Stimulated activated CD4-positive, alpha-beta T cell treated with anti-CD3 and anti-CD28 coated beads, TNF-alpha, amount 100 ng/mL, for 1 hour (primary cell): ENCODE data around the gene NOXA1.

Experiments
- DNase-seq, 3 donors: peaks; one replicate each; pipeline ENCODE4 v3.0.0-alpha.2; 2020; ENCODE audit warnings: low read depth in 3 of 3, low spot score in 1 of 3

NOXA1 gene

GRCh38 chr9:137423514-137424291 lies 510 bp downstream of the NOXA1 start:
- no peak for DNase-seq

DNA sequence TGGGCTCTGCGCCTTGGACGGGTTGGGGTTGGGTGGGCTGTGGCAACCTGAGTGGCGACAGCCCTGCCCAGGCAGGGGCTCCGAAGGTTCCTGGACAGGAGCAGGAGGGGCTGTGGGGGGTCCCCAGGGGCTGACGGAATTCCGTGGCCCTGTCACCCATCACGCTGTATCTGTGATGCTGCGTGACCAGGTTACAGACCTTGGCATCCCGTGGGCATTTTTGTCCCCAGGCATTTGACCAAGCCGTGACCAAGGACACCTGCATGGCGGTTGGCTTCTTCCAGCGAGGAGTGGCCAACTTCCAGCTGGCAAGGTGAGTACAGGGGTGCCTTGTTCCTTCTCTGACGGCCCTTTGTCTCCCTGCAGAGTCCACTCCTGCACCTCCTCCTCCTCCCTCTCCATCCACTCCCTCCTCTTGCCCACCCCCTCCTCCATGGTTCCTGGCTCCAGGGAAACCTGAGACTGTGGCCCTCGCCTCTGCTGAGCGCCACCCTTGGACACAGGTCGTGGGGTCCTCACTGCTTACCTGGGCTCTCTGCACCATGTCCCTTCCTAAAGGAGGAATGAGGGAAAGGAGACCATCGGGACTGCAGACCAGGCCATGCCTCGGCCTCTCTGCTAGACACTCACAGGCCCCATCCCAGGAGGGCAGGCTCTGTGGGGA lies 3.0 kb downstream of the NOXA1 start:
- DNase-seq = no peak

- DNase-seq = no peak
Observed at GRCh38 chr9:137427454-137428310, 4.5 kb downstream of the NOXA1 start.

DNA sequence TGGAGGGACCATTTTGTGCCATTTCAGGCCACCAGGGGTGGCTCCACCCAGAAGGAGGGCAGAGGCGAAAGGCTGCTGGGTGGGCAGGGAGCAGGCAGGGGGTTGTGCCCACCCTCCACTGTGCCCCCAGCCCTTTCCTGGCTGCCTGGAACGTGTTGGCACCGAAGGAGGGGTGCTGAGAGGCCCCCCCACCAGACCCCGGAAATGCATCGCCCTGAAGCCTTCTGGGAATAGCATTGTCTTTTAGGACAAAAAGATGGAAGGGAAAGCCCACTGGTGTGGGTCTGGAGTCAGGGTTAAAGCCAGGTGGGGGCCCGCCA lies 5.1 kb downstream of the NOXA1 start:
- no peak for DNase-seq

DNA sequence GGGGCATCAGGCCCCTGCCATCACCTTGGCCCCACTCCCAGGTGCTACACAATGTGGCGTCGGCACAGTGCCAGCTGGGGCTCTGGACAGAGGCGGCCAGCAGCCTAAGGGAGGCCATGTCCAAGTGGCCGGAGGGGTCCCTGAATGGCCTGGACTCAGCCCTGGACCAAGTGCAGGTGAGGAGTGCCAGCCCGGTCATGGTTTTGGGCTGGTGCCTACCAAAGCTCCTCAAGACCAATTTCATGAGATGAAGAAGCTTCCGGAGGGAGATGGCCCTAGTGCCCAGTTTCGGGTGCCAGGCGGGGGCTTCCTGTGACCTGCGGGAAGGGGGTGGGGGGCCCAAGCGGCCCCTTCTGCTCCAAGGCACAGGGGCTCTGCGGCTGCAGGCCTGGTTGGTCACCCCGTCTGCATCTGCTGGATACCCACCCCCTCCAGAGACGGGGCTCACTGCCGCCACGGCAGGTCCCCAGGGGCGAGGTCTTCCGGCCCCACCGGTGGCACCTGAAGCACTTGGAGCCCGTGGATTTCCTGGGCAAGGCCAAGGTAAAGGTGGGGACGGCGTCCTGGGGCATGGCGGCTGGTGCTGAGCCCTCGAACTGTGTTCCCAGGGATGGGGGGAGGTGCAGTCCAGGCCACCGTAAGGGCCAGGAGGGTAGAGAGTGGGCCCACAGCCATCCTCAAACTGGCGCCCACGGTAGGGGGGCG lies 5.8 kb downstream of the NOXA1 start:
- no peak for DNase-seq

DNA sequence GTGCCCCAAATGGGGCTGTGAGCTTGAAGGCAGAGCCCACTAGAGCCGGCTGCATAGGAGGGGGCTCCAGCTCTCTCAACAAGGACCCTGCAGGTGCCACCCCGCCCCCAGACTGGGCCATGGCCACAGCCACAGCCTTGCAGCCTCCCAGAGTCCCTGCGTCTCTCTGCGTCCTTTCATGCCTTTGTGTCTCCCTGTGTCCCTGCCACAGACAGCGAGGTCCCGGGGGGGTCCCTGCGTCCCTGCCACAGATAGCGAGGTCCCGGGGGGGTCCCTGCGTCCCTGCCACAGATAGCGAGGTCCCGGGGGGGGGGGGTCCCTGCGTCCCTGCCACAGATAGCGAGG lies 6.3 kb downstream of the NOXA1 start:
- no peak for DNase-seq

GRCh38 chr9:137429974-137430722 lies 7.0 kb downstream of the NOXA1 start:
- no peak for DNase-seq

DNA sequence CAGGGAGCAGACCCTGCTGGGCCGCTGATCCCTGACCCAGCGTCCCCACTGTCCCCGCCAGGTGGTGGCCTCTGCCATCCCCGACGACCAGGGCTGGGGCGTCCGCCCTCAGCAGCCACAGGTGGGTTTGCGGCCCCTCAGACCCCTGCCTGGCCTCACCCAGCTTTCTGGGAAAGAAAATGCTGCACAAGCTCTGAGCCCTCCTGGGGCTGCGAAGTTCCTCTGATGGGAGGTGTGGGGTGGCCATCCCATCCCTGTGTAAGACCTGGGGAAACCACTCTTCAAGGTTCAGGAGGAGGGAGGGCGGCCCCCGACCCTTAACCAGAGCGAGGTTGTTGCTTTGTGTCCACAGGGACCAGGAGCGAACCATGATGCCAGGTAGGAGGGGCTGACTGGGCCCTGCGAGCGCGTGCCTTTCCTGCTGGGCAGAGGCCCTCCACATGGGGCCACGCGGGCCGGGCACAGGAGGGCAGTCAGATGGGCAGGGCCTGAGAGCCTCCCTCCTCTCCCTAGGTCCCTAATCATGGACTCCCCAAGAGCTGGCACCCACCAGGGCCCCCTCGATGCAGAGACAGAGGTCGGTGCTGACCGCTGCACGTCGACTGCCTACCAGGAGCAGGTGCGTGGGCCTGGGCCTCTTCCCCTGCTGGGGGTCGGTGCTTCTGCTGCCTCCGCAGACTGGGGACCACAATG lies 7.7 kb downstream of the NOXA1 start:
- no peak for DNase-seq

DNA sequence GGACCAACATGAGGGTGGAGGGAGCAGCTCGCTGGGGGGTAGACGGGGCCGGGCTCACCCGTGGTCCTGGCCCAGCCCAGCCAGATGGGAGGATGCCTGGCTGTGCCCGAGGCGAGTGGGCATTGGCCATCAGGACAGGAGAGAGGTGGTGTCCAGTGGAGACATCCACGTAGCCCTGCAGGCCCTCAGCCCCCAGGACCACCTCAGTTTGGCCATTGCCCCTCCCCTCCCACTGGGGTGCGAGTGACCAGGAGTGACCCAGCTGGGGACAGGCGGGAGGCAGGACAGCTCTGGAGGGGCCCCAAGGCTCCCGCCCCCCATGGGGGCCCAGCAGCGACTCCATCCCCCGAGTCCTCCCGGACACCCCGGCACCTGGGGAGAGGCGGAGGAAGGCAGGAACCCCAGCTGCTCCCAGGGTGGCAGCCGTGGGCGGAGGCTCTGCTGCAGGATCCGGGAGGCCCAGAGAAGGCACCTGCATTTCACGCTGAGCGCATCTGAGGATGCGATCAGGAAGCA lies 8.3 kb downstream of the NOXA1 start:
- no peak for DNase-seq

GRCh38 chr9:137432687-137433348 lies 9.6 kb downstream of the NOXA1 start:
- DNase-seq = no peak

DNA sequence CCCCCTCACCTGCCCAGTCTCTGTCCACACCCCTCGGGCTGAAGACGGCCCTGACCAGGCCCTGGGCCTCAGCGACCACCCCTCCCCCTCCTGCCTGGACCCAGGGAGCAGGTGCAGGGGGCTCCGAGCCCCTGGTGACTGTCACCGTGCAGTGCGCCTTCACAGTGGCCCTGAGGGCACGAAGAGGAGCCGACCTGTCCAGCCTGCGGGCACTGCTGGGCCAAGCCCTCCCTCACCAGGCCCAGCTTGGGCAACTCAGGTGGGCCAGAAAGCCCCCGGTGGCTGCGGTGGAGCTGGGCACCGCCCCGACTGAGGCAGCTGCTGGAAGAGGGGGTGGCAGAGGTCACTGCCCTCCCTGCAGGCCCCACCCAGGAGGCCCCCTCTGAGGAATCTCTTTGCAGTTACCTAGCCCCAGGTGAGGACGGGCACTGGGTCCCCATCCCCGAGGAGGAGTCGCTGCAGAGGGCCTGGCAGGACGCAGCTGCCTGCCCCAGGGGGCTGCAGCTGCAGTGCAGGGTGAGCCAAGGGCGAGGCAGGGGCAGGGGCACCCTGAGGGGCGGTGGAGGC lies 10.2 kb downstream of the NOXA1 start:
- no peak for DNase-seq

GRCh38 chr9:137433916-137434431 lies 10.8 kb downstream of the NOXA1 start:
- DNase-seq = no peak

DNA sequence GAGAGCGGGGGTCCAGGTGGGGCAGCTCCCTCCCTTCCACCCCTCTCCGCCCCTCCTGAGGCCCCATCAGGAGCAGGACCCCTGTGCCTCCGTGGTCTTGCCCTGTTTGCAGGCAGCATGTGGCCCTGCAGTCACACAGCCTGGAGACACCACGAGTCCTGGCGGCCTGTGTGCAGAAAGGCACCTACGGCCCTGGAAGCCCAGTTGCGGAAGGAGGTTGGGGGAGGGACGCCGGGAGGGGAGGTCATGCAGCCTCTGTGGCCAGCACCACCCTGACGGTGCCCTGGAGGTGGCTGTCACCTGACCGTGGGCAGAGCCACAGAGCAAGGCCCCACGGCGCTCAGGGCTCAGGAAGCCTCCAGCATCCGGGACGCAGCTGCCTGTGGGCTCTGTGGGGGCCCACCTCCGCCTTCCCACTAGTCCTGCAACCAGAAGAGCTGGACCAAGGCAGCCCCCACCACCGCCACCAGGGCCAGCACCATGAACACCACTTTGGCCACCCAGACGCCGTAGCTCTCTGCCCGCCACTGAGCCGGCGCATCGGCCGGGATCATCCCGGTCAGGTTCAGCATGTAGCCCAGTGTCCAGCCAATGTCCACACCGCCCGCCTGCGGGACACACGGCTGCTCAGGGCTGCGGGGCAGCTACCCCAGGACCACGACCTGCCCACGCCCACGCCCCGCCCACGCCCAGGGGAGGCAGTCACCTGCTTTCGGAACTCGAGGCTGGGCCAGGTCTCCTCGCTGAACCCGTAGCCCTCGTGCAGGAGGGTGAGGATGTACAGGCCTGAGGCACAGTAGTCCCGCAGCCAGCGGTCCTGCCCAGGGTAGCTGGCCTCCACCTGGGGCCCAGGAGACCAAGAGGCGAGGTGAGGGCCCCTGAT lies 11.5 kb downstream of the NOXA1 start:
- no peak for DNase-seq

DNA sequence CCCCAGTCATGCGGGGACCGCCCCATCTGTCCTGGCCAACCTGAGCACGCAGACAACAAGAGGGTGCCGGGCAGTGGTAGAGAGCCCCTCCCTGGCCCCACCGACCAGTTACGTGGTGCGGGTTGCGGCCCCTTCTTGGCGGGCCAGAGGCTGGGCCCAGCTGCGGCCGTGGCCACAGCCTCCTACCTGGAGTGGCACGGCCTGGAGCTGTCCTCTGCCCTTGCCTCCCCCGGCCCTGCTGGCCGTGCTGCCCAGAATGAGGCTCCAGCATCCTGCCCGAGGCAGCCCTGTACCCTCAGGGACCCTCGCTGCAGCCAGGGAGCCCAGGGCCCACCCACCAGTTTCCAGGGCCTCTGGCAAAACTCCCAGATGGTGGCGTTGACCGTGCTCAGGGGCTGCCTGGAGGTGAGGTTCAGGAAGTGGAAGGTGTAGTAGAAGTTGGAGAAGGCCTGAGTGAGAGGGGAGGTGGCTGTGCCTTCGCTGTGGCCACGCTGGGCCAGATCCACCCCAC lies 12.2 kb downstream of the NOXA1 start:
- no peak for DNase-seq

- DNase-seq = no peak
Observed at GRCh38 chr9:137435980-137436760, 13.0 kb downstream of the NOXA1 start.

GRCh38 chr9:137436761-137437600 lies 13.8 kb downstream of the NOXA1 start:
- no peak for DNase-seq
